ENCODE measurements around the gene TP53BP2. TPM values are rescaled to one million over a fixed set of nuclear protein-coding genes. Genes with fewer than 3 reads are reported as not detected.
A peak's percentile ranks its signal among the peaks of the same experiment; 100 is the strongest.

TP53BP2 gene
- total RNA-seq, 2 experiments from 2014 or later, result 46.6 to 56.2 TPM

- H3K9me3 Mint-ChIP-seq (ENCODE audit: low read depth), result no peaks in the 10 kb centered on the region
- no peak overlapping the region for H3K4me3 Mint-ChIP-seq
- no peak for ATAC-seq
- intact Hi-C loops (cut with DNase I, micrococcal nuclease), result no loop called here
- no peaks in the 10 kb centered on the region for H3K27me3 Mint-ChIP-seq
- DNase-seq, result no peak
- no peaks in the 10 kb centered on the region for H3K4me1 Mint-ChIP-seq
- ChIA-PET CTCF (no interaction called here), POLR2A (no interaction called here)
- peaks cover 31% of the 10 kb centered on the region for H3K36me3 Mint-ChIP-seq (ENCODE audit: low read depth)
- no peak overlapping the region for H3K27ac Mint-ChIP-seq
These were observed 52.0 kb downstream of the TP53BP2 start for GRCh38 chr1:223793716-223794115.

- ATAC-seq (no peak), DNase-seq (no peak)
- H3K4me1 Mint-ChIP-seq, result no peaks in the 10 kb centered on the region
- H3K27me3 Mint-ChIP-seq, result no peaks in the 10 kb centered on the region
- H3K27ac Mint-ChIP-seq, result no peak overlapping the region
- intact Hi-C loops (cut with DNase I, micrococcal nuclease), result no loop called here
- H3K4me3 Mint-ChIP-seq, result no peak overlapping the region
- no peaks in the 10 kb centered on the region for H3K9me3 Mint-ChIP-seq (ENCODE audit: low read depth)
- ChIA-PET CTCF (interaction anchor here (1.0 to 1.3 kb wide), 2 partner anchors 41 to 54 kb away, joined by 3 to 4 read pairs; partner anchors contain the start of gene TP53BP2), POLR2A (no interaction called here)
- H3K36me3 Mint-ChIP-seq (ENCODE audit: low read depth), result peaks cover 30% of the 10 kb centered on the region
These were observed 53.7 kb downstream of the TP53BP2 start for GRCh38 chr1:223792046-223792445.

- peaks cover 31% of the 10 kb centered on the region for H3K36me3 Mint-ChIP-seq (ENCODE audit: low read depth)
- no peak overlapping the region for H3K4me3 Mint-ChIP-seq
- CTCF ChIA-PET, result interaction anchor here (1.6 kb wide), 1 partner anchor 15 kb away, joined by 5 read pairs; no protein-coding TSS in a partner anchor
- POLR2A ChIA-PET, result no interaction called here
- intact Hi-C loops (cut with DNase I, micrococcal nuclease), result no loop called here
- H3K27me3 Mint-ChIP-seq, result no peaks in the 10 kb centered on the region
- H3K9me3 Mint-ChIP-seq (ENCODE audit: low read depth), result no peaks in the 10 kb centered on the region
- no peaks in the 10 kb centered on the region for H3K4me1 Mint-ChIP-seq
- H3K27ac Mint-ChIP-seq, result no peak overlapping the region
- ATAC-seq (no peak), DNase-seq (no peak)
These were observed 56.9 kb downstream of the TP53BP2 start for GRCh38 chr1:223788746-223789415.

- H3K4me1 Mint-ChIP-seq, result no peaks in the 10 kb centered on the region
- peaks cover 27% of the 10 kb centered on the region for H3K36me3 Mint-ChIP-seq (ENCODE audit: low read depth)
- H3K27me3 Mint-ChIP-seq, result no peaks in the 10 kb centered on the region
- POLR2A ChIA-PET, result no interaction called here
- ATAC-seq, result no peak
- H3K9me3 Mint-ChIP-seq (ENCODE audit: low read depth), result no peaks in the 10 kb centered on the region
- DNase-seq, result no peak
- intact Hi-C loops (cut with DNase I, micrococcal nuclease), result no loop called here
- no peak overlapping the region for H3K4me3 Mint-ChIP-seq
- CTCF ChIA-PET, result no interaction called here
- H3K27ac Mint-ChIP-seq, result peak overlapping the region; percentile 56
These were observed 59.9 kb downstream of the TP53BP2 start for GRCh38 chr1:223785808-223786207.

GRCh38 chr1:223784541-223784940, 61.2 kb downstream of the TP53BP2 start:
- peaks cover 31% of the 10 kb centered on the region for H3K36me3 Mint-ChIP-seq (ENCODE audit: low read depth)
- H3K4me1 Mint-ChIP-seq, result no peaks in the 10 kb centered on the region
- no peaks in the 10 kb centered on the region for H3K9me3 Mint-ChIP-seq (ENCODE audit: low read depth)
- H3K4me3 Mint-ChIP-seq, result no peak overlapping the region
- H3K27ac Mint-ChIP-seq, result no peak overlapping the region
- H3K27me3 Mint-ChIP-seq, result no peaks in the 10 kb centered on the region
- ChIA-PET POLR2A (no interaction called here), CTCF (interaction anchor here (0.9 to 1.4 kb wide), 3 partner anchors 12 to 40 kb away, joined by 3 to 5 read pairs (median 4); no protein-coding TSS in a partner anchor)
- intact Hi-C loops (cut with DNase I, micrococcal nuclease), result no loop called here
- ATAC-seq (no peak), DNase-seq (no peak)

GRCh38 chr1:223783676-223784075, 62.1 kb downstream of the TP53BP2 start:
- CTCF ChIA-PET, result interaction anchor here (0.6 to 1.4 kb wide), 3 partner anchors 9 to 41 kb away, joined by 3 to 4 read pairs (median 3); no protein-coding TSS in a partner anchor
- POLR2A ChIA-PET, result no interaction called here
- H3K27ac Mint-ChIP-seq, result no peak overlapping the region
- no peaks in the 10 kb centered on the region for H3K4me1 Mint-ChIP-seq
- ATAC-seq, result no peak
- H3K36me3 Mint-ChIP-seq (ENCODE audit: low read depth), result peaks cover 36% of the 10 kb centered on the region
- H3K4me3 Mint-ChIP-seq, result no peak overlapping the region
- H3K9me3 Mint-ChIP-seq (ENCODE audit: low read depth), result no peaks in the 10 kb centered on the region
- intact Hi-C loops (cut with DNase I, micrococcal nuclease), result no loop called here
- DNase-seq, result no peak
- no peaks in the 10 kb centered on the region for H3K27me3 Mint-ChIP-seq

- Mint-ChIP-seq H3K27me3 (no peaks in the 10 kb centered on the region), H3K9me3 (ENCODE audit: low read depth) (no peaks in the 10 kb centered on the region), H3K4me3 (no peak overlapping the region), H3K36me3 (ENCODE audit: low read depth) (peaks cover 48% of the 10 kb centered on the region), H3K4me1 (peaks cover 15% of the 10 kb centered on the region), H3K27ac (peak overlapping the region; percentile 32)
- ChIA-PET CTCF (interaction anchor here (0.6 to 1.6 kb wide), 5 partner anchors 16 to 415 kb away, joined by 3 to 4 read pairs (median 4); no protein-coding TSS in a partner anchor), POLR2A (no interaction called here)
- intact Hi-C loops (cut with DNase I, micrococcal nuclease), result no loop called here
- no peak for DNase-seq
- no peak for ATAC-seq
These were observed 64.8 kb downstream of the TP53BP2 start for GRCh38 chr1:223780949-223781348.

GRCh38 chr1:223780318-223780717, 65.4 kb downstream of the TP53BP2 start:
- H3K4me3 Mint-ChIP-seq, result no peak overlapping the region
- no peaks in the 10 kb centered on the region for H3K9me3 Mint-ChIP-seq (ENCODE audit: low read depth)
- DNase-seq, result no peak
- no peaks in the 10 kb centered on the region for H3K27me3 Mint-ChIP-seq
- peaks cover 21% of the 10 kb centered on the region for H3K4me1 Mint-ChIP-seq
- POLR2A ChIA-PET, result no interaction called here
- intact Hi-C loops (cut with DNase I, micrococcal nuclease), result no loop called here
- ATAC-seq, result no peak
- H3K36me3 Mint-ChIP-seq (ENCODE audit: low read depth), result peaks cover 45% of the 10 kb centered on the region
- CTCF ChIA-PET, result interaction anchor here (1.0 to 1.6 kb wide), 3 partner anchors 17 to 82 kb away, joined by 3 to 4 read pairs (median 4); no protein-coding TSS in a partner anchor
- no peak overlapping the region for H3K27ac Mint-ChIP-seq

GRCh38 chr1:223776826-223777454, 68.8 kb downstream of the TP53BP2 start:
- H3K9me3 Mint-ChIP-seq (ENCODE audit: low read depth), result no peaks in the 10 kb centered on the region
- DNase-seq (no peak), ATAC-seq (no peak)
- no peak overlapping the region for H3K4me3 Mint-ChIP-seq
- H3K36me3 Mint-ChIP-seq (ENCODE audit: low read depth), result peaks cover 54% of the 10 kb centered on the region
- H3K27me3 Mint-ChIP-seq, result no peaks in the 10 kb centered on the region
- H3K4me1 Mint-ChIP-seq, result peaks cover 41% of the 10 kb centered on the region
- H3K27ac Mint-ChIP-seq, result peak overlapping the region; percentile 32
- intact Hi-C loops (cut with DNase I, micrococcal nuclease), result no loop called here
- POLR2A ChIA-PET, result no interaction called here
- CTCF ChIA-PET, result interaction anchor here (0.5 to 1.3 kb wide), 3 partner anchors 35 to 1749 kb away, joined by 3 to 5 read pairs (median 4); no protein-coding TSS in a partner anchor

GRCh38 chr1:223776075-223776814, 69.5 kb downstream of the TP53BP2 start:
- ChIA-PET CTCF (interaction anchor here (0.7 to 2.3 kb wide), 7 partner anchors 27 to 78 kb away, joined by 3 to 9 read pairs (median 4); no protein-coding TSS in a partner anchor), POLR2A (interaction anchor here (0.6 to 0.9 kb wide), 2 partner anchors 27 to 91 kb away, joined by 3 to 4 read pairs; no protein-coding TSS in a partner anchor)
- Mint-ChIP-seq H3K27ac (peak overlapping the region; percentile 66), H3K4me3 (no peak overlapping the region), H3K4me1 (peaks cover 46% of the 10 kb centered on the region), H3K9me3 (ENCODE audit: low read depth) (no peaks in the 10 kb centered on the region), H3K27me3 (no peaks in the 10 kb centered on the region), H3K36me3 (ENCODE audit: low read depth) (peaks cover 59% of the 10 kb centered on the region)
- intact Hi-C loops (cut with DNase I, micrococcal nuclease), result no loop called here
- ATAC-seq, result peak; percentile 90
- DNase-seq, result peak; percentile 71

GRCh38 chr1:223775711-223776074, 70.1 kb downstream of the TP53BP2 start:
- Mint-ChIP-seq H3K27ac (peak overlapping the region; percentile 66), H3K4me3 (no peak overlapping the region), H3K36me3 (ENCODE audit: low read depth) (peaks cover 60% of the 10 kb centered on the region), H3K9me3 (ENCODE audit: low read depth) (no peaks in the 10 kb centered on the region), H3K27me3 (no peaks in the 10 kb centered on the region), H3K4me1 (peaks cover 46% of the 10 kb centered on the region)
- DNase-seq (no peak), ATAC-seq (no peak)
- intact Hi-C loops (cut with DNase I, micrococcal nuclease), result no loop called here
- POLR2A ChIA-PET, result interaction anchor here (0.6 to 0.9 kb wide), 2 partner anchors 27 to 92 kb away, joined by 3 to 4 read pairs; no protein-coding TSS in a partner anchor
- CTCF ChIA-PET, result interaction anchor here (0.7 to 2.3 kb wide), 7 partner anchors 27 to 77 kb away, joined by 3 to 9 read pairs (median 4); no protein-coding TSS in a partner anchor
